Hepatocyte (in vitro differentiated cells): Measurements from ENCODE around the gene ZC3H15. TPM values are rescaled to one million over a fixed set of nuclear protein-coding genes. Genes with fewer than 3 reads are reported as not detected.

Experiments
- DNase-seq: peaks from one replicate; pipeline ENCODE4 v3.0.0-alpha.2; 2016; ENCODE audit warnings: low spot score
- H2AFZ ChIP-seq: fragments of 200-600 bp; sonication (generic); 2 replicates; pipeline ENCODE4 v1.6.0; 2016; ENCODE audit warnings: antibody characterized with exemption, mild to moderate bottlenecking
- H3K27ac ChIP-seq: fragments of 200-600 bp; sonication (generic); 2 replicates; pipeline ENCODE4 v1.5.1; 2016; ENCODE audit warnings: mild to moderate bottlenecking
- H3K27me3 ChIP-seq: fragments of 200-600 bp; sonication (generic); 2 replicates; pipeline ENCODE4 v1.6.1; 2016
- H3K36me3 ChIP-seq: fragments of 200-600 bp; sonication (generic); replicated peaks from 2 replicates; pipeline ENCODE4 v1.5.1; 2016; ENCODE audit warnings: low read depth; ENCODE audit not compliant: insufficient read depth
- H3K4me1 ChIP-seq: fragments of 200-600 bp; sonication (generic); 2 replicates; pipeline ENCODE4 v1.5.1; 2016; ENCODE audit warnings: mild to moderate bottlenecking, moderate library complexity; ENCODE audit not compliant: insufficient read depth
- H3K4me2 ChIP-seq: fragments of 200-600 bp; sonication (generic); 2 replicates; pipeline ENCODE4 v1.6.0; 2016
- H3K4me3 ChIP-seq: fragments of 200-600 bp; sonication (generic); 2 replicates; pipeline ENCODE4 v1.5.1; 2016; ENCODE audit warnings: mild to moderate bottlenecking
- H3K79me2 ChIP-seq: fragments of 200-600 bp; sonication (generic); 2 replicates; pipeline ENCODE4 v1.6.0; 2017; ENCODE audit warnings: mild to moderate bottlenecking
- H3K9me2 ChIP-seq: fragments of 200-600 bp; sonication (generic); replicated peaks from 2 replicates; pipeline ENCODE4 v1.6.0; 2017; ENCODE audit warnings: mild to moderate bottlenecking; ENCODE audit not compliant: insufficient read depth
- H3K9me3 ChIP-seq: fragments of 200-600 bp; sonication (generic); 2 replicates; pipeline ENCODE4 v1.5.1; 2016; ENCODE audit warnings: low read depth, mild to moderate bottlenecking
- H4K20me1 ChIP-seq: fragments of 200-600 bp; sonication (generic); 2 replicates; pipeline ENCODE4 v1.6.0; 2016; ENCODE audit warnings: mild to moderate bottlenecking; ENCODE audit not compliant: insufficient read depth, poor library complexity, severe bottlenecking
- CTCF ChIP-seq: fragments of 200-600 bp; sonication (generic); IDR thresholded peaks from 2 replicates; pipeline ENCODE4 v1.5.1; 2016; ENCODE audit warnings: antibody characterized with exemption, mild to moderate bottlenecking; ENCODE audit not compliant: poor library complexity
- EZH2 ChIP-seq: fragments of 200-600 bp; sonication (generic); IDR thresholded peaks from 2 replicates; pipeline ENCODE4 v1.6.1; 2016; ENCODE audit warnings: antibody characterized with exemption, mild to moderate bottlenecking, borderline replicate concordance
- EZH2phosphoT487 ChIP-seq: fragments of 200-600 bp; sonication (generic); IDR thresholded peaks from one replicate; pipeline ENCODE4 v1.6.1; 2018; ENCODE audit warnings: antibody characterized with exemption, mild to moderate bottlenecking, low read depth, moderate library complexity; ENCODE audit not compliant: unreplicated experiment, severe bottlenecking
- WGBS: methylation state at CpG from one replicate; pipeline ENCODE4 v1.1.6; 2016; ENCODE audit warnings: low lambda C conversion rate; ENCODE audit errors: missing lambda C conversion rate; 5-methylcytosine and 5-hydroxymethylcytosine counted together
- polyA plus RNA-seq: library from polyadenylated mRNA; unstranded; fragments of >200 nt; fragmentation: Nextera tagmentation; extraction: Ambion mirVana; gene quantifications from 2 replicates; pipeline ENCODE4 v1.2.1, GENCODE V29; 2016
- total RNA-seq: library from RNA; depleted of rRNA; stranded (reverse); fragments of >200 nt; gene quantifications from 2 replicates; pipeline ENCODE4 v1.2.3, GENCODE V29; 2014

The ZC3H15 gene
- total and polyA plus RNA-seq, 2 experiments from 2014 or later: 74.6 to 77.2 TPM

- 88% methylated on average over 1 of the region's 1 CpG for WGBS
- no peak overlapping the region for H3K4me3 ChIP-seq
- no peak for TF ChIP-seq EZH2phosphoT487
- no peak for TF ChIP-seq EZH2
- no peak for TF ChIP-seq CTCF
- no peak overlapping the region for H3K4me2 ChIP-seq
- H2AFZ ChIP-seq: no peak overlapping the region
- no peaks in the 10 kb centered on the region for H3K36me3 ChIP-seq
- H3K27me3 ChIP-seq: no peaks in the 10 kb centered on the region
- H3K9me2 ChIP-seq: no peaks in the 10 kb centered on the region
- H3K4me1 ChIP-seq: no peaks in the 10 kb centered on the region
- H3K27ac ChIP-seq: no peak overlapping the region
- DNase-seq: no peak
- H4K20me1 ChIP-seq: no peaks in the 10 kb centered on the region
- no peaks in the 10 kb centered on the region for H3K79me2 ChIP-seq
- no peaks in the 10 kb centered on the region for H3K9me3 ChIP-seq
Observed at GRCh38 chr2:186554429-186554828, 68.4 kb downstream of the ZC3H15 start.

- no peak overlapping the region for H3K4me2 ChIP-seq
- no peaks in the 10 kb centered on the region for H3K36me3 ChIP-seq
- H3K27ac ChIP-seq: no peak overlapping the region
- H3K27me3 ChIP-seq: no peaks in the 10 kb centered on the region
- 70% methylated on average over 8 of the region's 8 CpGs for WGBS
- no peaks in the 10 kb centered on the region for H3K79me2 ChIP-seq
- no peaks in the 10 kb centered on the region for H4K20me1 ChIP-seq
- H2AFZ ChIP-seq: no peak overlapping the region
- TF ChIP-seq EZH2 (no peak), CTCF (no peak), EZH2phosphoT487 (no peak)
- no peak overlapping the region for H3K4me3 ChIP-seq
- no peaks in the 10 kb centered on the region for H3K9me2 ChIP-seq
- no peak for DNase-seq
- H3K4me1 ChIP-seq: no peaks in the 10 kb centered on the region
- no peaks in the 10 kb centered on the region for H3K9me3 ChIP-seq
Observed at GRCh38 chr2:186554850-186555671, 69.0 kb downstream of the ZC3H15 start.

- TF ChIP-seq EZH2 (no peak), CTCF (no peak), EZH2phosphoT487 (no peak)
Observed at GRCh38 chr2:186558512-186559276, 72.6 kb downstream of the ZC3H15 start.

More at GRCh38 chr2:186558512-186559276, 72.6 kb downstream of the ZC3H15 start:
- Histone ChIP-seq H3K4me3 (no peak overlapping the region), H3K36me3 (no peaks in the 10 kb centered on the region), H3K9me2 (no peaks in the 10 kb centered on the region), H3K4me1 (no peaks in the 10 kb centered on the region), H3K9me3 (no peaks in the 10 kb centered on the region), H3K79me2 (no peaks in the 10 kb centered on the region), H4K20me1 (no peaks in the 10 kb centered on the region), H3K27me3 (no peaks in the 10 kb centered on the region), H3K4me2 (no peak overlapping the region), H3K27ac (no peak overlapping the region), H2AFZ (no peak overlapping the region)
- WGBS: 83% methylated on average over 2 of the region's 2 CpGs
- no peak for DNase-seq

Other genes starting within 250 kb of the ZC3H15 start
- gene ITGAV, start 103.8 kb downstream of the ZC3H15 start, total RNA-seq: 109 and 135 TPM in 2 replicates
- 32.4 and 32.7 TPM in 2 replicates for gene ITGAV, start 103.8 kb downstream of the ZC3H15 start, polyA plus RNA-seq
- gene FAM171B, start 207.8 kb downstream of the ZC3H15 start, total RNA-seq: 11.7 and 15.6 TPM in 2 replicates
- 2.6 and 2.7 TPM in 2 replicates for gene FAM171B, start 207.8 kb downstream of the ZC3H15 start, polyA plus RNA-seq